Stimulated activated CD4-positive, alpha-beta T cell treated with anti-CD3 and anti-CD28 coated beads, Interleukin-2, amount 100 ng/mL, for 48 hours (primary cell): Measurements from ENCODE around the gene CLDND2.

ENCODE experiments used
- DNase-seq, 2 donors: peaks; one replicate each; pipeline ENCODE4 v3.0.0-alpha.2; 2020

Gene CLDND2

DNA sequence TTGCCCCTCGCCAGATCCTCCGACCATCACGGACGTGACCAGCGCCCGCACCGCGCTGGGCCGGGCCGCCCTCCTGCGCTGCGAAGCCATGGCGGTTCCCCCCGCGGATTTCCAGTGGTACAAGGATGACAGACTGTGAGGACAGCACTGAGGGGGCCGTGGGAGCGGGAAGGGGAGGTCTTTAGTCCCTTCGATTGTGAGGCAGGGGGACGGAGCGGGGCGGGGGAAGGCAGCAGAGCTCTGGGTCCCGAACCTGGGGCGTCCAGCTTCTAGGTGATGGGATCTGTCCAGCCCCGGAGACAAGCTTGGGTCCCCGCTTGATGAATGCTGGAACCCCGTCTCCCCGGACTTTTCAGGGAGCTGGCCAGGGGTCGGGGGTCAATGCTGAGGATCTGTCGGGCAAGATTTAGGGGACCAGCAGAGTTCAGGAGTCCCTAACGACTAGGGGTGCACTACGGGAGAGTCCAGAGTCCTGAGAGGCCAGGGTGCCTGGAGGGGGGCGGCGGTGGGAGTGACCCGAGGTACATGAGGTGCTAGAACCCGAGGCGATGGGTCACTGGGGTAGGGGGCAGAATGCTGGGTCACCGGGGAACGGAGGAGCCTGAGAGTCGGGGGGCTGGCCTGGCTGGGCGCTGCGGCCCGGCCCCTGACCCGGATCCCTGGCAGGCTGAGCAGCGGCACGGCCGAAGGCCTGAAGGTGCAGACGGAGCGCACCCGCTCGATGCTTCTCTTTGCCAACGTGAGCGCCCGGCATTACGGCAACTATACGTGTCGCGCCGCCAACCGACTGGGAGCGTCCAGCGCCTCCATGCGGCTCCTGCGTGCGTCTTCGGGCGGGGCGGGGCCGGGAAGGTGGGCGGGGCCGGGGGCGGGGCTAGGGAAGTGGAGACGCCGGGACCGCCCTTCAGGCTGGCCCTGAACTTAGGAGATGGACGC is 41.5 kb downstream of the CLDND2 start:
- DNase-seq = peak; percentile 47 to 66

DNA sequence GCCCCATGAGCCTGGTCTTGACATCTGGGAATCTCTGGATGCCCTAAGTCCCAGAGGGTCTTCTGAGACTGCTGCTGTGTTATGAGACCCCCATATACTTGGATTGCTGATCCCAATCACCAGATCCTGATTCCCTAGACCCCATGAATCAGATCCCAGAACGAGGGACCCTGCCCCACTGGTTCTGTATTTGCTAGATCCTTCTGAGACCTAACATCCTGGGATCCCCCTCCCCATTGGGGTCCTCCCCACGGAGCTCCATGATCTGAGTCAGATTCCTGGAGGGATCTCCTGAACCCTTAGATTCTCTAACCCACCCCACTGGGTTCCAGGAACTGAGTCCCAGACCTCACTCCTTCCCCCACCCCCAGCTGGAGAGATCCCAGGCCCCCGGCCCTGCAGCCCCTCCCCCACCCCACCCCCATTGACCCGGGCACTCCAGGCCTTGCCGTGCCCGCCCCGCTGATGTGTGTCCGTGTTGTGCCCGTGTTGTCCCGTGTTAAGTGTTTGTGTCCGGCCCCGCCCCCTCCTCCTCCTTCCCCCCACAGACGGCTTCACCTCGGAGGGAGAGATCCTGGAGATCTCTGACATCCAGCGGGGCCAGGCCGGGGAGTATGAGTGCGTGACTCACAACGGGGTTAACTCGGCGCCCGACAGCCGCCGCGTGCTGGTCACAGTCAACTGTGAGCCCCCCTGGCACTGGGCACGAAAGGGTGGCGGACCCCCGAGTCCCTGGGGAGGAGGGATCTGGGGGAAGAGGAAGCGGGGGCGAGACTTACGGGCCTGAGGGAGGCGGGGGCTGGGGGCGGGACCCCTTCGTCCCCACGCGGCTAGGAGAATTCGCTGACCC is 42.4 kb downstream of the CLDND2 start:
- no peak for DNase-seq

DNA sequence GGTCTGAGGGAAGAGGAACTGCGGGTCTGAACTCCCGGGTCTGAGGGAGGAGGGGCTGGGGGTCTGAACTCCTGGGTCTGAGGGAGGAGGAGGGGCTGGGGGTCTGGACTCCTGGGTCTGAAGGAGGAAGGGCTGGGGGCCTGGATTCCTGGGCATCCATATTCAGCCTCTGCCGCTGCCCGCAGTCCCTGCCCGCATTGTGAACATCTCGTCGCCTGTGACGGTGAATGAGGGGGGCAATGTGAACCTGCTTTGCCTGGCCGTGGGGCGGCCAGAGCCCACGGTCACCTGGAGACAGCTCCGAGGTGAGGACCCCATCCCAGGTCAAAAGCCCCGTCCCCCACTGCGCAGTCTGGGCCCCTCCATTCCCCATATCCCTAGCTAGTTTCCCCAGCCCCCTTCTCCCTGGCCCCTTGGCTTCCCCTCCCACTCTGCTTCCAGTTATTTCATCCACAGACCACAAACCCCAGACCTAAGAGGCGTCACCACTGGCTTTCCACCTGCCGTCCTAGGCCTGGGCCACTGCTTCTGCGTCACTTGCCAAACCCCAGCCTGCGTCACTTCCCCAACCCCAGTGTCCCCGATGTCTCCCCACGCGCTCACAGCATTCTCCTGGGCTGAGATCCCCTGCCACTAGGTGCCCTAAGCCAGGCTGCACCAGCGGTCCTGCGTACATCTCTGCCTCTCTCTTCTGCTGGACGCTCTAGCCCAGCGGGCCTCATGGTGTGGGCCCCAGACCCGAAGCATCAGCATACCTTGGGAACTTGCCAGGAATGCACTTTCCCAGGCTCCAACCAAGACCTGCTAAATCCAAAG is 43.4 kb downstream of the CLDND2 start:
- no peak for DNase-seq

DNA sequence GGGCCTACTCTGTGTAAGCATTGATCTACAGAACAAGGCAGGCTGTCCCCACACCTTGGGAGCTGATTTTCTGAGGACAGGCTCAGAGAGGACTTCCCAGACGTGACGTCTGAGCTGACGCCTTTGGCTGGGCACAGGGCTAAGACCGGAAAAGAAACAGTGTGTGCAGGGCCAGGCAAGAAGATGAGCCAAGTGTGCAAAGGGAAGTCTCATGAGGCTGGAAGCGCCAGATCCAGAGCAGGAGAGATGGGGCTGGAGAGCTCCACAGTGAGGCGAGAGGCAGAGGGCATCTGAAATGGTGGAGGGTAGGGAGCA is 44.7 kb downstream of the CLDND2 start:
- no peak for DNase-seq

DNA sequence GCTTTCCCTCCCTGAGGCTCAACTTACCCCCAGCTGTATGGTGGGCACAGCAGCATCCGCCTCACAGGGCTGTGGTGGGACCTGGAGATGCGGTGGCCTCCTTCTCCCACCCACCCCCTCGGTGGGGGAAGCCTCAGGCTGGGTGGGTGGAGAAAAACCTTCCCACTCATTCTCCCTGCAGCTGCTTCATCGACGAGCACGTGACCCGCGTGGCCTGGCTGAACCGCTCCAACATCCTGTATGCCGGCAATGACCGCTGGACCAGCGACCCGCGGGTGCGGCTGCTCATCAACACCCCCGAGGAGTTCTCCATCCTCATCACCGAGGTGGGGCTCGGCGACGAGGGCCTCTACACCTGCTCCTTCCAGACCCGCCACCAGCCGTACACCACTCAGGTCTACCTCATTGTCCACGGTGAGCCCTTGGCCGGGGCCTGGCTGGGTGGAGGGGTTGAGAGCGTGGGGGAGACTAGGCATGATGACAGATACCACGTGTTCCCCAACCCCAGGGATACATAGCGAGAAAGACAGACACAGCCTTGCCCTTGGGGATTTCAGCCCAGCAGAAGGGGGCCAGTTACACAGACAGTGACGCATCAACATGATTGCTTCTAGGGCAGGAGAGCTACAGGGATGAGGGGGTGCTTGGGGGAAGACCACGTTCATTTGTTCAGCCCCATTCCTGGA is 45.2 kb downstream of the CLDND2 start:
- DNase-seq = no peak

DNA sequence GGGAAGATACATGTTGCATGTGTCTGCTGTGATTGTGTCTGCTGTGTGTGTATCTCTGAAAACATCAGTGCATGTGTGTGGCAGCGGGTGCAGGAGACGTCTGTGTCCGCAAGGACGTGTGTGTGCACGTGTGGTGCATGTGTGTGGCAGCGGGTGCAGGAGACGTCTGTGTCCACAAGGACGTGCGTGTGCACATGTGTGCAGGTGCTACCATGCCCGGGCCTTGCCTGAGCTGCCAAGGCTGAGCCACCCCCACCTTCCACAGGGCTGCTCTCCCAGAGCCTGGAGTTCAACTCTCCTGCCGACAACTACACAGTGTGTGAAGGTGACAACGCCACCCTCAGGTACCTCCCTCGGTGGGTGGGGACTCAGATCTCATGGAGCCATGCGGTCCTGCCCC is 47.0 kb downstream of the CLDND2 start:
- no peak for DNase-seq

DNA sequence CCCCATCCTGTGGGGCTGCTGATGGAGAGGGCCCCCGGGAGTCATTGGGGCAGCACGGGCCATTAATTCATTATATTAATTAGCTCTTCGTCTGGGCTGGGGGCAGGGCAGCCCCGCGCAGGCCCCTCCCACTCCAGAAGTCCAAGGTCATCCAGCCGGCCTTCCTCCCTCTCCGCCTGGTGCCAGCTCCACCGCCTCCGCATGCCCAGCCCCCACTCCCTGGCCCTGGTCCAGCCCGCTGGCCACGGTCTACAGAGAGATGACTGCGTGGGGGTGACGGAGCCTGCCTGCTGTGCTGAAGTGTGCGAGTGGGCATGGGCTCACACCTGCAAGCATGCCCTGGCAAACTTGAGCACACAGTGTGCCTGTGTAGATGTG is 48.5 kb downstream of the CLDND2 start:
- no peak for DNase-seq

DNA sequence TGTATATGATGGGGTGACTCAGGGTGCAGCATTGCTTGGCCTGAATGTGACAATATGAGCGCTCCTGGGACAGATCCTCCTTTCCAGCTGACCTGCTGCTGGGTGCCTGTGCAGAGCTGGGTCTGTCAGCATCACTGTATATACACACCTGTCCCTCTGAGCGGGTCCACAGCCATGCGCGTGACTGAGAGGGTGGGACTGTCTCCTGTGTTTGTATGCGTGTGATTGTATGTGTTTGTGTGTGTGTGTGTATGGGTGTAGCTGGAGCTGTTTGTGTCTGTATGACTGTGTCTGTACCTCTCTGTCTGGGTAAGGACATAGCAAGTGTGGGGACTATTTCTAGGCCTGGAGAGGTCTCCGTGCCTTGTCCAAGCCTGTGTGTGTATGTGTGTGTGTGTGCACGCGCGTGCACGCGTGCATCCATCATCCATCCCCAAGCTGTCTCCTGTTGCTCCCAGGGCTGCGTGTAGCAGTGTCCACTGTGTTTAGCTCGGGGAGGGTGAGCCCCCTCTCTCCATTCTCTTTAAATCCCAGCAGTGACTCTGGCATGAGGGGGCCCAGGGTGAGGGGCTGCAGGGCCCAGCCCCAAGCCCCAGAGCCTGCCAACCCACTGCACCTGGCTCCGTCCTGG is 49.0 kb downstream of the CLDND2 start:
- DNase-seq = no peak

DNA sequence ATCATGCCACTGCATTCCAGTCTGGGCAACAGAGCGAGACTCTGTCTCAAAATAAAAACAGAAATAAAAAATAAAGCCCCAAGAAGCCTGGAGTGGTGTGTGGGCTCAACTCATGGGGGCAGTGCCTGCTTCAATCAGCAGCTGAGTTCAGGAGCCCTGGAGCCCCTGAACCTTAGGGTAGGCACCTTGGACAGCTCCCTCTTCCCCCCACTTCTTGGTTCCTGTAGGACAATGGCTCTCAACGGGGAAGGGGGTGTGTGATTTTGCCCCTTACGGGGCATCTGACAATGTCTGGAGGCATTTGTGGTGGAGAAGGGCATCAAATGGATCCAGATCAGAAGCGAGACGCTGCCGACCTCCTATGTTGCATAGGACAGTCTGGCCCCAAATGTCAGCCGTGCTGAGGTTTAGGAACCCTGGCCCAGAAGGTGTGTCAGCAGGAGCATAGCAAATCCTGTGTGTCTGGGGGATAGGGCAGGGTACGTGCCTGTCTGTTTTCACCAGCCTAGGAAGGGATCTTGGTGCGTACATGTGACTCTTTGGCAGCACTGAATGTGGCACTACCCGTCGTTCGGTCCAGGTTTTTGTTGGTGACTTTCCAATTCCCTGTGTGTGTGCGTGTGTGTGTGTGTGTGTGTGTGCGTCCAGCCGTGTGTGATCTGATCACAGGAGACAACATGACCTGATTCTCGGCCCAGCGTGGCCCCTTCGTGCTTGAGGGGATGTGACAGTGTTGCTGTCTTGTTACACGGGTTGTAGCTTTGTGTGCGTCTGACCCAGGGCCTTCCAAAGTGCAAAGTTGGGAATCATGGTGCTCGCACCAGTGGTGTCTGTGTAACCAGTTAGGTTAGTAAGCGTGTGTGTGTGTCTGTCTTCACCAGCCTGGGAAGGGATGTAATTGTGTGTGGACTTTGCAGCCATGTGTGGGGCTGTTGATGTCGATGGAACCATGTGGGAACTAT is 49.8 kb downstream of the CLDND2 start:
- no peak for DNase-seq

DNA sequence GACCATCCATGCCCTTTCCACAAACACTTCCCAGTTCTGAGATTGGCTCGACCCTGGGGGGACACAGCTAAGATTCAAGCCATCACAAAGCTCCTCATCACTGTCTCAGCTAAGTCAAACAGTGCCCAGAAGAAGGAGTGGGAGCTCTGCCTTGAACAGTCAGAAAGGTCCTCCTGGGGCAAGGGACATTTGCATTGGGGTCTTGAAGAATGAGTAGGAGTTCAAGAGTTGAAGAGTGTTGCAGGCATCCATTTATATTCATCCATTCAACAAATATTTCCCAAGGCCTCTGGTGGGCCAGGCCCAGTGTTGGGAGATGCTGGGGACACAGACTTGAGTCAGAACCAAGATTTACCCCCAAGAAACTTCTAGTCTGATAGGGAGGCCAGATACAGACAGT is 50.8 kb downstream of the CLDND2 start:
- no peak for DNase-seq

DNA sequence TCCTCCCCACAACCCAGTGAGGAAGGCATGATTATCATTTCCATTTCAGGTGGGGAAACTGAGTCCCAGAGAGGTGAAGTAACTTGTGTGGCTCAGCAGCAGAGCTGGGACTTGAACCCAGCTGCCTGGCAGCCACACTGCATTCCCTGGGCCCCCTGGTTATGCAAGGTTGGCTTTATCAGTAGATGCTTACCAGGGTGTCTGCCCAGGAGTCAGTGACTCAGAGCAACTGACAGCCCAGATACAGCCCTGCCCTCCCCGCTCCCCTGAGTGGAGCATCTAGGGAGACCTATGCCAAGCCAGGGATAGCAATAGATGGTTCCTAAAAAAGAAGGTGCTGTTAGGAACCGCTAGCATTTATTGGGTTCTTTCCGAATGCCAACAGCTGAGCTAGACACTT is 51.4 kb downstream of the CLDND2 start:
- no peak for DNase-seq
